GM21360 (cell line): ENCODE results near the gene DCK.

ENCODE experiments used
- ATAC-seq: cut with Tn5 transposase; IDR thresholded peaks from one replicate; pipeline ENCODE4 v1.9.1; 2021; ENCODE audit warnings: mild to moderate bottlenecking, moderate library complexity; ENCODE audit not compliant: unreplicated experiment

The DCK gene

GRCh38 chr4:70993181-70994068 lies at the start of gene DCK:
DCK (plus strand) TSS chr4:70993649; CDS start chr4:70993836, 187 bp downstream.
- peak; percentile 72 for ATAC-seq

- ATAC-seq, result no peak
These were observed 48.4 kb upstream of the DCK start for GRCh38 chr4:70945046-70945445.

GRCh38 chr4:70945452-70946055 lies 47.9 kb upstream of the DCK start:
- ATAC-seq, result no peak

GRCh38 chr4:70946939-70947338 lies 46.5 kb upstream of the DCK start:
- ATAC-seq, result no peak

GRCh38 chr4:70948665-70949260 lies 44.7 kb upstream of the DCK start:
- ATAC-seq, result no peak

- no peak for ATAC-seq
These were observed 39.4 kb upstream of the DCK start for GRCh38 chr4:70954032-70954431.

DNA sequence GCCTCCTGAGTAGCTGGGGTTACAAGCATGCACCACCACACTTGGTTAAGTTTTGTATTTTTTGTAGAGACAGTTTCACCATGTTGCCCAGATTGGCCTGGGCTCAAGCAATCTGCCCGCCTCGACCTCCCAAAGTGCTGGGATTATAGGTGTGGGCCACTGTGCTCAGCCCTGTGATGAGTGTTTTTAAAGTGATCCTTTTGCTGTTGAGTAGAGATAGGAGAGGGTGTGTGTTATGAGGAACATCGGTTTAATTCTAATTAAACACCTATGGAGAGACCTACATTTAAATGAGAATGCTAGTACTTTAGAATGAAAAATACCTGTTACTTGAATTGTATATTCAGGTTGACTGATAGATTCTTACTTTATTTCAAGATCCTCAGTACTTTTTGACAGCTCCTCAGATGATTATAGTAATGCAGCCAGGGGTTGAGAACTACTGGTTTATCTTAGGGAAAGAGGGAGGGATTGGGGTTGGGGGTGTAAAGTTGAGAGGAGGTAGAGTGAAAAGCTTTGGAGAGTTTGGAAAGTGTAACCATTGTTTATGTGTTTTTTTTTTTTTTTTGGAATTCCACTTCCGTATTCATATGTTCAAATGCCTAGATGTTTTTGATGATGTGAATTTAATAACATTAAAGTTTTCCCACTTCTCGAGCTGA lies 36.8 kb upstream of the DCK start:
- ATAC-seq, result no peak

DNA sequence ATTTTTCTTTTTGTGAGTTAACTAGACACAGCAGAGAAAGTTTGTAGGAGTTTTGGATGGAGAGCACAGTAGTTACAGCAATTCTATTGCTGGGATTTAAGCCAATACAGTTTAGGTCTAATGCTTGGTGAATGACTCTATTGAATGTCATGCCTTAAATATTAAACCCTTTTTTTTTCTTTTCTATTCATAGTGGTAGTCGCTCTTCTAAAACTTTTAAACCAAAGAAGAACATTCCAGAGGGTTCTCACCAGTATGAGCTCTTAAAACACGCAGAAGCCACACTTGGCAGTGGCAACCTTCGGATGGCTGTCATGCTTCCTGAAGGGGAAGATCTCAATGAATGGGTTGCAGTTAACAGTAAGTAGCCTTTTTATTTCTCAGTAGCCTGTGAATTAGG lies 34.8 kb upstream of the DCK start:
- ATAC-seq, result no peak

- no peak for ATAC-seq
These were observed 24.4 kb upstream of the DCK start for GRCh38 chr4:70969076-70969475.

GRCh38 chr4:70976252-70976651 lies 17.2 kb upstream of the DCK start:
- ATAC-seq, result no peak

- no peak for ATAC-seq
These were observed 13.9 kb upstream of the DCK start for GRCh38 chr4:70979445-70980008.

DNA sequence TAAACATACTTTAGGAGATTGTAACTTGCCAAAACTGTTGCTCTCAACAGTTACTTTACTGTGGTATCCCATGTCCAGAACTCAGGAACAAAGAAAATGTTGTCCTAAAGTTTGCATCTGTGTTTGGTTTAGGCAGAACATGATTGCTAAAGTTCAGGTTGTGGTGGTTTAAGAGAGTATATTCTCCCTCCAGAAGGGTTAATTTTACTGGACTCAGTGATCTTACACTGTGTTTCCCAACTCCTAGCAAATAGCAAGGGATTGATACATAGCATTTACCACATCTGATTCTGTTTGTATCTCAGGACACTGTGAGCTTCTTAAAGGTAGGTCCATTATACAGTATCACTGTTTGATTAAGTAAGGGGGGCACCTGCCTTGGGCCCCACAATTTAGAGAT lies 13.3 kb upstream of the DCK start:
- ATAC-seq, result no peak

DNA sequence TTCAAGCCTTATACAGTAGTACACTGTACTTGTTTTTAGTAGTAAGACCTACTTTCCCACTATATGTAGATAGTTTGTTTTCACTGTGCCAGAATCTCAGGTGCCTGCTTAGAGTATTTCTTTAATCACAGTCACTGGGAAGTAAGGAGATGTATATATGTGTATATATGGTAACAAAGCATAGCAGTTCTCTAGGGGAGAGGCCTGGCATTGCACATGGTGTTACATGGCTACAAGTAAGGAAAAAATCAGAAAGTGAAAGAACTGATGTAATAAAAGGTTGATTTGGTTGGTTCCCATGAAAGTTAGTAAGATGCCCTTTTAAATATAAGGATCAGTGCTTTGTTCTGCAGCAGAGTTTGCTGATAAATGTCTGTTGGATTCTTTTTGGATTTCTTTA lies 9.3 kb upstream of the DCK start:
- ATAC-seq, result no peak

DNA sequence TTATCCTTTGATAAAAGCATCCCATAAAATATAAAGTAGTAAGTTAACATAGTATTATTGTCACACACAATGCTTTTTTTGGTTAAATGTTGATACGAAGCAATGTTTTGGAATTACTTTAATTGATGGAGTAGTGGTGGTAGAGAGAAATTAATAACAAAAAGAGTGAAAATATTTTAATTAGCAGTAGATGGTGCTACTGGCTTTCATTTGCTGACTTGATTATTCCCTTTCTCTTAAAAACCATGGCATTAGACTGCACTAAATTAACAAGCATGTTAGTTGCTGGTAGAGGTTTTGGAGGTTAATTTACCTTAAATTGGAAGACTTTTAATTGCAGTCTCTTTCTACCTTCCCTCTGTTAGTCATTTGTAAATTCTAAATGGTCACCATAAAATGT lies 8.9 kb upstream of the DCK start:
- no peak for ATAC-seq

GRCh38 chr4:70991596-70991995 lies 1.9 kb upstream of the DCK start:
- no peak for ATAC-seq

GRCh38 chr4:70992391-70992881 lies 1.0 kb upstream of the DCK start:
- no peak for ATAC-seq

DNA sequence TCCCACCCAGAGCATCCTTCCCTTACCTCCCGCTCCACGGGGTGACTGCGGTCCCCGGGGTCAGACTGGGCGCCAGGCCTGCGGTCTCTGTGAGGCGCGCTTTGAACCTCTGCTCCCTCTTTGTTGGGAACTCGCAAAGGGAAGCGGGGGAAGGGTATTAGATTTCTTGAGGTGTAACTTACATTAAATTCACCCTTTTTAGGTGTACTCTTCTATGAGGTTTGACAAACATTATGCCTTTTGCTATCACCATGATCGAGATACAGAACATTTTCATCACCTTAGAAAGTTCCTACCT lies 569 bp downstream of the DCK start:
- ATAC-seq, result no peak

- peak; percentile 27 for ATAC-seq
These were observed 1.1 kb downstream of the DCK start for GRCh38 chr4:70994387-70995099.

GRCh38 chr4:70996018-70996360 lies 2.5 kb downstream of the DCK start:
- ATAC-seq, result no peak

- ATAC-seq, result no peak
These were observed 3.6 kb downstream of the DCK start for GRCh38 chr4:70997036-70997435.

DNA sequence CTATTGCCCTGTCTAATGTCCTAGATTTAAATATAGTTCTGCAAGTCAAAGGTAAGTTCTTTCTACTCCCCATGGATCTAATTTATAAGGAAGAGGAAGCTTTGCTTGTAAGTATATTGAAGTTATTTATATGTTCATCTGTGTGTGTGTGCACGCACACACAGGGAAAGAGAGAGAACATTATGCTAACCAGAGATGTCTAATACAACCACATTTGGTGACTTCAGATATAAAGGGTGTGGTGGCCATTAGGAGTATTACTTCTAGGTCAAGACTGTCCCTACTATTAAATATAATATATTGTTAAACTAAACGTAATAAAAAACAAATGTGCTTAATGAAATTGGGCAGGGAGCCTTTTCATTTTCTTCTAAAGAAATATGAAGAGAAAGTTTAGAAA lies 4.1 kb downstream of the DCK start:
- ATAC-seq, result no peak
